Duodenal mucosa (tissue), 2 donors: ENCODE measurements around the gene SIRPA.

Experiments
- H3K27ac ChIP-seq: one replicate; pipeline ENCODE4 v1.7.0; 2013; ENCODE audit warnings: low read depth, low read length
- H3K27me3 ChIP-seq, 2 donors: one replicate each; pipeline ENCODE4 v1.7.0; 2013; ENCODE audit warnings: low read length in 2 of 2, control low read depth in 1 of 2; ENCODE audit not compliant: insufficient read depth in 2 of 2, control insufficient read depth in 1 of 2
- H3K36me3 ChIP-seq, 2 donors: one replicate each; pipeline ENCODE4 v1.7.0; 2013; ENCODE audit warnings: low read length in 2 of 2, control low read depth in 1 of 2; ENCODE audit not compliant: insufficient read depth in 2 of 2, control insufficient read depth in 1 of 2
- H3K4me1 ChIP-seq, 2 donors: one replicate each; pipeline ENCODE4 v1.7.0; 2013; ENCODE audit warnings: low read length in 2 of 2, control low read depth in 1 of 2; ENCODE audit not compliant: insufficient read depth in 2 of 2, control insufficient read depth in 1 of 2
- H3K4me3 ChIP-seq, 2 donors: one replicate each; pipeline ENCODE4 v1.7.0; 2013; ENCODE audit warnings: low read length in 2 of 2, low read depth in 1 of 2
- H3K9ac ChIP-seq, 2 donors: one replicate each; pipeline ENCODE4 v1.7.0; 2013; ENCODE audit warnings: low read length in 2 of 2, low read depth in 1 of 2
- H3K9me3 ChIP-seq, 2 donors: one replicate each; pipeline ENCODE4 v1.7.0; 2013; ENCODE audit warnings: low read length in 2 of 2, control low read depth in 1 of 2; ENCODE audit not compliant: control insufficient read depth in 1 of 2

The SIRPA gene

GRCh38 chr20:1894471-1894950 lies 696 bp upstream of the SIRPA start:
- Histone ChIP-seq H3K4me3 (peak overlapping the region; percentile 40 to 66), H3K36me3 (no peaks in the 10 kb centered on the region), H3K27ac (peak overlapping the region; percentile 71), H3K27me3 (no peaks in the 10 kb centered on the region), H3K4me1 (peaks cover 20 to 24% of the 10 kb centered on the region in 2 donors), H3K9me3 (no peaks in the 10 kb centered on the region), H3K9ac (peak overlapping the region in 1 of 2 donors; percentile 75)

GRCh38 chr20:1895674-1896483 lies 672 bp downstream of the SIRPA start:
- H3K4me3 ChIP-seq, result peak overlapping the region; percentile 74 to 76
- peak overlapping the region; percentile 61 to 75 for H3K9ac ChIP-seq

GRCh38 chr20:1896484-1897258 lies 1.5 kb downstream of the SIRPA start:
- Histone ChIP-seq H3K9ac (no peak overlapping the region), H3K27me3 (no peaks in the 10 kb centered on the region), H3K4me3 (peak overlapping the region; percentile 74 to 76), H3K36me3 (peaks cover 0 to 6% of the 10 kb centered on the region in 2 donors), H3K27ac (no peak overlapping the region), H3K9me3 (no peaks in the 10 kb centered on the region), H3K4me1 (peaks cover 20 to 29% of the 10 kb centered on the region in 2 donors)

More at GRCh38 chr20:1895674-1896483, 672 bp downstream of the SIRPA start:
- Histone ChIP-seq H3K36me3 (peaks cover 0 to 3% of the 10 kb centered on the region in 2 donors), H3K27ac (no peak overlapping the region), H3K4me1 (peaks cover 20 to 29% of the 10 kb centered on the region in 2 donors), H3K27me3 (no peaks in the 10 kb centered on the region), H3K9me3 (no peaks in the 10 kb centered on the region)

- H3K27me3 ChIP-seq, result no peaks in the 10 kb centered on the region
- H3K4me1 ChIP-seq, result peaks cover 20 to 28% of the 10 kb centered on the region in 2 donors
These were observed 2.3 kb downstream of the SIRPA start for GRCh38 chr20:1897541-1897940.

GRCh38 chr20:1897965-1898464 lies 2.8 kb downstream of the SIRPA start:
- Histone ChIP-seq H3K4me3 (peak overlapping the region in 1 of 2 donors; percentile 24), H3K4me1 (peaks cover 20 to 25% of the 10 kb centered on the region in 2 donors)

More at GRCh38 chr20:1897541-1897940, 2.3 kb downstream of the SIRPA start:
- no peak overlapping the region for H3K9ac ChIP-seq
- H3K36me3 ChIP-seq, result peaks cover 0 to 6% of the 10 kb centered on the region in 2 donors
- H3K27ac ChIP-seq, result no peak overlapping the region
- no peak overlapping the region for H3K4me3 ChIP-seq
- H3K9me3 ChIP-seq, result no peaks in the 10 kb centered on the region

GRCh38 chr20:1898482-1899240 lies 3.5 kb downstream of the SIRPA start:
- Histone ChIP-seq H3K9ac (no peak overlapping the region), H3K27ac (no peak overlapping the region), H3K36me3 (peaks cover 0 to 7% of the 10 kb centered on the region in 2 donors), H3K4me1 (peaks cover 20% of the 10 kb centered on the region in 2 donors), H3K4me3 (peak overlapping the region in 1 of 2 donors; percentile 24), H3K9me3 (no peaks in the 10 kb centered on the region), H3K27me3 (no peaks in the 10 kb centered on the region)

More at GRCh38 chr20:1897965-1898464, 2.8 kb downstream of the SIRPA start:
- H3K36me3 ChIP-seq, result peaks cover 0 to 6% of the 10 kb centered on the region in 2 donors
- H3K9ac ChIP-seq, result no peak overlapping the region
- H3K9me3 ChIP-seq, result no peaks in the 10 kb centered on the region
- no peak overlapping the region for H3K27ac ChIP-seq
- H3K27me3 ChIP-seq, result no peaks in the 10 kb centered on the region

GRCh38 chr20:1899241-1899525 lies 4.0 kb downstream of the SIRPA start:
- Histone ChIP-seq H3K27me3 (no peaks in the 10 kb centered on the region), H3K4me1 (peaks cover 20% of the 10 kb centered on the region in 2 donors), H3K4me3 (no peak overlapping the region), H3K27ac (no peak overlapping the region), H3K36me3 (peaks cover 0 to 12% of the 10 kb centered on the region in 2 donors), H3K9ac (no peak overlapping the region), H3K9me3 (no peaks in the 10 kb centered on the region)

GRCh38 chr20:1900321-1900801 lies 5.2 kb downstream of the SIRPA start:
- no peaks in the 10 kb centered on the region for H3K27me3 ChIP-seq
- H3K4me1 ChIP-seq, result peaks cover 20% of the 10 kb centered on the region in 2 donors
- no peak overlapping the region for H3K4me3 ChIP-seq
- no peak overlapping the region for H3K9ac ChIP-seq
- H3K9me3 ChIP-seq, result no peaks in the 10 kb centered on the region
- H3K27ac ChIP-seq, result no peak overlapping the region
- peaks cover 0 to 16% of the 10 kb centered on the region in 2 donors for H3K36me3 ChIP-seq

- Histone ChIP-seq H3K36me3 (peaks cover 5 to 21% of the 10 kb centered on the region in 2 donors), H3K4me1 (peaks cover 11 to 15% of the 10 kb centered on the region in 2 donors), H3K4me3 (no peak overlapping the region), H3K27me3 (no peaks in the 10 kb centered on the region), H3K9ac (no peak overlapping the region), H3K9me3 (no peaks in the 10 kb centered on the region), H3K27ac (no peak overlapping the region)
These were observed 6.5 kb downstream of the SIRPA start for GRCh38 chr20:1901704-1902103.
